Prostate gland (tissue), 2 donors: ENCODE data around the gene ATL1.

Experiments used
- CTCF ChIP-seq, 4 experiments: fragments of 200-600 bp in 2 of 4; fragments of 450-650 bp in 2 of 4; sonication (generic) in 2 of 4; IDR thresholded peaks; 1 replicate in 3 of 4; 2 replicates in 1 of 4; pipeline ENCODE4 v1.5.1; 2016 to 2019; ENCODE audit warnings: antibody characterized with exemption in 4 of 4, mild to moderate bottlenecking in 2 of 4, moderate library complexity in 2 of 4
- POLR2A ChIP-seq: fragments of 450-650 bp; IDR thresholded peaks from one replicate; pipeline ENCODE4 v1.6.1; 2016; ENCODE audit warnings: antibody characterized with exemption, mild to moderate bottlenecking
- POLR2AphosphoS5 ChIP-seq: sonication (generic); formaldehyde crosslinking; IDR thresholded peaks from one replicate; pipeline ENCODE4 v1.6.1; 2017; ENCODE audit warnings: antibody characterized with exemption

- TF ChIP-seq POLR2A (no peak), CTCF (IDR thresholded peaks at IDR 0.05) (no peak), POLR2AphosphoS5 (no peak)
These were observed 34.8 kb downstream of the ATL1 start for GRCh38 chr14:50594577-50595316.
